ENCODE data around the gene ZNF850. TPM values are rescaled to one million over a fixed set of nuclear protein-coding genes. Genes with fewer than 3 reads are reported as not detected.
A peak's percentile ranks its signal among the peaks of the same experiment; 100 is the strongest.
"Not testable (repeated sequence)": the region's sequence is repeated elsewhere in the genome, so short reads cannot be mapped to it uniquely, and the experiment has no call there.

ZNF850 gene
- total and polyA plus RNA-seq, 4 experiments from 2014 or later = 1.5 to 5.4 (median 3.7) TPM; not detected in 1

DNA sequence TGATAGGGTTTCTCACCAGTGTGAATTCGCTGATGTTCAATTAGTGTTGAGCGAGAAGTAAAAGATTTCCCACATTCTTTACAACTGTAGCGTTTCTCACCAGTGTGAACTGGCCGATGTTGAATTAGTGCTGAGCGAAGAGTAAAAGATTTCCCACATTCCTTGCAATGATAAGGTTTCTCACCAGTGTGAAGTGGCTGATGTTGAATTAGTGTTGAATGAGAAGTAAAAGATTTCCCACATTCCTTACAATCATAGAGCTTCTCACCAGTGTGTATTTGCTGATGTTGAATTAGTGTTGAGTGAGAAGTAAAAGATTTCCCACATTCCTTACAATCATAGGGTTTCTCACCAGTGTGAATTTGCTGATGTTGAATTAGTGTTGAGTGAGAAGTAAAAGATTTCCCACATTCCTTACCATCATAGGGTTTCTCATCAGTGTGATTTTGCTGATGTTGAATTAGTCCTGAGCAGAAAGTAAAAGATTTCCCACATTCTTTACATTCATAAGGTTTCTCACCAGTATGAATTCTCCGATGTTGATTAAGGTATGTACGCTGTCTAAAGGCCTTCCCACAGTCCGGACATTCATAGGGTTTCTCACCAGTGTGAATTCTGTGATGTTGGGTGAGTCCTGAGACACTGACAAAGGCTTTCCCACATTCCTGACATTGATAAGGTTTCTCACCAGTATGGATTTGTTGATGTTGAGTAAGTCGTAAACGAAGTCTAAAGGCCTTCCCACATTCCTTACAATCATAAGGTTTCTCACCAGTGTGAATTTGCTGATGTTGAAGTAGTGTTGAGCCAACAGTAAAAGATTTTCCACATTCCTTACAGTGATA, 24.0 kb downstream of the ZNF850 start:
- Mint-ChIP-seq H3K27me3 (no peaks in the 10 kb centered on the region), H3K4me3 (no peak overlapping the region), H3K36me3 (peaks cover 64 to 76% of the 10 kb centered on the region in 2 donors), H3K4me1 (no peaks in the 10 kb centered on the region), H3K9me3 (peaks cover 3 to 98% (median 89%) of the 10 kb centered on the region in 8 donors), H3K27ac (no peak overlapping the region)
- no peak overlapping the region for H3K27ac ChIP-seq (ENCODE audit: low read depth, low read length)
- H3K4me3 ChIP-seq (ENCODE audit: low read length in 2 of 2) = peak overlapping the region in 1 of 2 donors; percentile 6
- ChIA-PET CTCF (ENCODE audit: partially characterized antibody) (no interaction called here), POLR2A (ENCODE audit: partially characterized antibody) (no interaction called here)
- H3K4me1 ChIP-seq (ENCODE audit: insufficient read depth, low read length) = no peaks in the 10 kb centered on the region
- DNase-seq = peak in 1 of 5 donors; percentile 2
- H3K9me3 ChIP-seq (ENCODE audit: control insufficient read depth in 1 of 2, low read length in 2 of 2) = peaks cover 11 to 73% of the 10 kb centered on the region in 2 donors
- intact Hi-C loops (cut with micrococcal nuclease) = no loop called here
- H3K36me3 ChIP-seq (ENCODE audit: insufficient read depth, low read length) = peaks cover 14% of the 10 kb centered on the region
- H3K27me3 ChIP-seq (ENCODE audit: insufficient read depth, low read length) = no peaks in the 10 kb centered on the region

DNA sequence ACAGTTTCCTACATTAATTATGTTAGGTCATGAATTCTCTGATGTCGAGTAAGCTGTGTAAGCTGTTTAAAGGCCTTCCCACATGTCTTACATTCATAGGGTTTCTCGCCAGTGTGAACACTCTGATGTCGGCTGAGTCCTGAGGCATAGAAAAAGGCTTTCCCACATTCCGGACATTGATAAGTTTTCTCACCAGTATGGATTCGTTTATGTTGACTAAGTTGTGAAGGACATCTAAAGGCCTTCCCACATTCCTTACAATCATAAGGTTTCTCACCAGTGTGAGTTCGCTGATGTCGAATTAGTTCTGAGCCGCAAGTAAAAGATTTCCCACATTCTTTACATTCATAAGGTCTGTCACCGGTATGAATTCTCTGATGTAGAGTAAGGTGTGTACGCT, 24.9 kb downstream of the ZNF850 start:
- no peak overlapping the region for H3K27ac ChIP-seq (ENCODE audit: low read depth, low read length)
- intact Hi-C loops (cut with micrococcal nuclease) = no loop called here
- Mint-ChIP-seq H3K4me3 (no peak overlapping the region), H3K36me3 (peaks cover 60 to 75% of the 10 kb centered on the region in 2 donors), H3K9me3 (peaks cover 3 to 98% (median 92%) of the 10 kb centered on the region in 8 donors), H3K4me1 (no peaks in the 10 kb centered on the region), H3K27me3 (no peaks in the 10 kb centered on the region), H3K27ac (no peak overlapping the region)
- peak overlapping the region in 1 of 2 donors; percentile 6 for H3K4me3 ChIP-seq (ENCODE audit: low read length in 2 of 2)
- H3K9me3 ChIP-seq (ENCODE audit: control insufficient read depth in 1 of 2, low read length in 2 of 2) = peaks cover 11 to 75% of the 10 kb centered on the region in 2 donors
- ChIA-PET POLR2A (ENCODE audit: partially characterized antibody) (no interaction called here), CTCF (ENCODE audit: partially characterized antibody) (no interaction called here)
- H3K27me3 ChIP-seq (ENCODE audit: insufficient read depth, low read length) = no peaks in the 10 kb centered on the region
- DNase-seq = no peak
- H3K36me3 ChIP-seq (ENCODE audit: insufficient read depth, low read length) = peaks cover 14% of the 10 kb centered on the region
- no peaks in the 10 kb centered on the region for H3K4me1 ChIP-seq (ENCODE audit: insufficient read depth, low read length)

DNA sequence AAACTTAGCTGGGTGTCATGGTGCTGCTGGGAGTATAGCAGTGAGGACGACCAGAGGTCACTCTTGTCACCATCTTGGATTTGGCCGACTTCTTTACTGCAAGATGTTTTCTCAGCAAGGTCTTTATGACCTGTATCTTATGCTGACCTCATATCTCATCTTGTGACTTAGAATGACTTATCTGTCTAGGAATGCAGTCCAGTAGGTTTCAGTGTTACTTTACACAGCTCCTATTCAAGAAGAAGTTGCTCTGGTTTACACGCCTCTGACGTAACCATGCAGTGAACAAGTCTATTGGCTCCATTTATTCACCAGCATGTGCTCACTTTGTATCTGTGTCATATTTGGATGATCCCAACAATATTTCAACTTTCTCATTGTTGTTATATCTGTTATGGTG, 26.7 kb downstream of the ZNF850 start:
- H3K36me3 ChIP-seq (ENCODE audit: insufficient read depth, low read length) = peaks cover 9% of the 10 kb centered on the region
- intact Hi-C loops (cut with micrococcal nuclease) = no loop called here
- H3K9me3 ChIP-seq (ENCODE audit: control insufficient read depth in 1 of 2, low read length in 2 of 2) = peaks cover 11 to 71% of the 10 kb centered on the region in 2 donors
- Mint-ChIP-seq H3K27ac (peak overlapping the region in 1 of 7 donors; percentile 29), H3K9me3 (peaks cover 5 to 99% (median 89%) of the 10 kb centered on the region in 8 donors), H3K27me3 (no peaks in the 10 kb centered on the region), H3K4me3 (no peak overlapping the region), H3K36me3 (peaks cover 52 to 64% of the 10 kb centered on the region in 2 donors), H3K4me1 (no peaks in the 10 kb centered on the region)
- H3K4me1 ChIP-seq (ENCODE audit: insufficient read depth, low read length) = no peaks in the 10 kb centered on the region
- H3K4me3 ChIP-seq (ENCODE audit: low read length in 2 of 2) = no peak overlapping the region
- no peak for DNase-seq
- CTCF ChIA-PET (ENCODE audit: partially characterized antibody) = no interaction called here
- POLR2A ChIA-PET (ENCODE audit: partially characterized antibody) = no interaction called here
- H3K27me3 ChIP-seq (ENCODE audit: insufficient read depth, low read length) = no peaks in the 10 kb centered on the region
- H3K27ac ChIP-seq (ENCODE audit: low read depth, low read length) = no peak overlapping the region

DNA sequence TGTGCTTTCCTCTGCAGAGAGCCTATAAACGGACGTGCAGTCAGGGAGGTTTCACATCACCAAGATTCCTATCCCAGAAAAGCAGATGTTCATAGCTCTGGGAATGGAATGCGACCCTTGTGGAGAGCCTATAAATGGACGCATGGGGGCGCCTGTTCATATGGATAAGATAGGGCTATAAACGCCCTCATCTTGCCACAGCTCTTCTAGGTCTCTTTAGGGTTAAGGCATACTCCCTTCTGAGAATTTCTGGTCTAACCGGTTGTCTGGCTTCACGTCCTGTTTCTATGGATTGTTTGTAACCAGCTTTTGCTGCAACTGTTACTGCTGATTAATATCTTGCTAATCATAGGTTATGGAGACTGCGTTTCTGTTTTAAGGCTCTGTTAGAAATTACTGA, 36.4 kb downstream of the ZNF850 start:
- H3K4me1 ChIP-seq (ENCODE audit: insufficient read depth, low read length); H3K4me3 Mint-ChIP-seq; POLR2A ChIA-PET (ENCODE audit: partially characterized antibody); H3K4me1 Mint-ChIP-seq; H3K4me3 ChIP-seq (ENCODE audit: low read length in 2 of 2); DNase-seq; H3K27ac ChIP-seq (ENCODE audit: low read depth, low read length); H3K27me3 ChIP-seq (ENCODE audit: insufficient read depth, low read length); intact Hi-C loops (cut with micrococcal nuclease); H3K27ac Mint-ChIP-seq; H3K36me3 ChIP-seq (ENCODE audit: insufficient read depth, low read length); CTCF ChIA-PET (ENCODE audit: partially characterized antibody); H3K27me3 Mint-ChIP-seq: not testable (repeated sequence)
- peaks cover 6 to 65% of the 10 kb centered on the region in 2 donors for H3K9me3 ChIP-seq (ENCODE audit: control insufficient read depth in 1 of 2, low read length in 2 of 2)
- peaks cover 14 to 99% (median 93%) of the 10 kb centered on the region in 8 donors for H3K9me3 Mint-ChIP-seq
- peaks cover 58 to 63% of the 10 kb centered on the region in 2 donors for H3K36me3 Mint-ChIP-seq

DNA sequence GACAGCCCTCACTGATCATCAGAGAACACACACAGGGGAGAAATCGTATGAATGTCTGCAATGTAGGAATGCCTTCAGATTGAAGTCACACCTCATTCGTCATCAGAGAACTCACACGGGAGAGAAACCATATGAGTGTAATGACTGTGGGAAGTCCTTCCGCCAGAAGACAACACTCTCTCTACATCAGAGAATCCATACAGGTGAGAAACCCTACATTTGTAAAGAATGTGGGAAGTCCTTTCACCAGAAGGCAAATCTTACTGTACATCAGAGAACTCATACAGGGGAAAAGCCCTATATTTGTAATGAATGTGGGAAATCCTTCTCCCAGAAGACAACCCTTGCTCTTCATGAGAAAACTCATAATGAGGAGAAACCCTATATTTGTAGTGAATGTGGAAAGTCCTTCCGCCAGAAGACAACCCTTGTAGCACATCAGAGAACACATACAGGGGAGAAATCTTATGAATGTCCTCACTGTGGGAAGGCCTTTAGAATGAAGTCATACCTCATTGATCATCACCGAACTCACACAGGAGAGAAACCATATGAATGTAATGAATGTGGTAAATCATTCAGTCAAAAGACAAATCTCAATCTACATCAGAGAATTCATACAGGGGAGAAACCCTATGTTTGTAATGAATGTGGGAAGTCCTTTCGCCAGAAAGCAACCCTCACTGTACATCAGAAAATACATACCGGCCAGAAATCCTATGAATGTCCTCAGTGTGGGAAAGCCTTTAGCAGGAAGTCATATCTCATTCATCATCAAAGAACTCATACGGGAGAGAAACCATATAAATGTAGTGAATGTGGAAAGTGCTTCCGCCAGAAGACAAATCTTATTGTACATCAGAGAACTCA, 52.7 kb downstream of the ZNF850 start:
- no peaks in the 10 kb centered on the region for H3K27me3 ChIP-seq (ENCODE audit: insufficient read depth, low read length)
- Mint-ChIP-seq H3K27me3 (no peaks in the 10 kb centered on the region), H3K27ac (no peak overlapping the region), H3K4me3 (peak overlapping the region in 1 of 8 donors; percentile 44), H3K9me3 (peaks cover 0 to 90% (median 75%) of the 10 kb centered on the region in 8 donors), H3K4me1 (no peaks in the 10 kb centered on the region), H3K36me3 (peaks cover 60% of the 10 kb centered on the region in 2 donors)
- no peaks in the 10 kb centered on the region for H3K4me1 ChIP-seq (ENCODE audit: insufficient read depth, low read length)
- ChIA-PET POLR2A (ENCODE audit: partially characterized antibody) (no interaction called here), CTCF (ENCODE audit: partially characterized antibody) (no interaction called here)
- peaks cover 19 to 65% of the 10 kb centered on the region in 2 donors for H3K9me3 ChIP-seq (ENCODE audit: control insufficient read depth in 1 of 2, low read length in 2 of 2)
- peaks cover 36% of the 10 kb centered on the region for H3K36me3 ChIP-seq (ENCODE audit: insufficient read depth, low read length)
- no peak for DNase-seq
- H3K4me3 ChIP-seq (ENCODE audit: low read length in 2 of 2) = peak overlapping the region in 1 of 2 donors; percentile 4
- intact Hi-C loops (cut with micrococcal nuclease) = no loop called here
- H3K27ac ChIP-seq (ENCODE audit: low read depth, low read length) = no peak overlapping the region

DNA sequence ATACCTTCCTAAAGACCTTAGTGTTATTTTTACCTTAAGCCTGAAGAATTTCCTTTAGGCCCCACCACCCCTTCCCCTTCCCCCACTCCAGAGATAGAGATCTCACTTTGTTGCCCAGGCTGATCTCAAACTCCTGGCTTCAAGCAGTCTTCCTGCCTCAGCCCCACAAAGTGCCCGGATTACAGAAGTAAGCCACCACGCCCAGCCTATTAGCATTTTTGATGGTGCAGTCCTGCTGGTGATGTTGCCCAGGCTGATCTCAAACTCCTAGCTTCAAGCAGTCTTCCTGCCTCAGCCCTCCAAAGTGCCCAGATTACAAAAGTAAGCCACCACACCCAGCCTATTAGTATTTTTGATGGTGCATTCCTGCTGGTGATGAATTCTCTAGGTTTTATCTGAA, 63.2 kb downstream of the ZNF850 start:
- Histone ChIP-seq H3K4me1 (ENCODE audit: insufficient read depth, low read length) (no peaks in the 10 kb centered on the region), H3K4me3 (ENCODE audit: low read length in 2 of 2) (no peak overlapping the region), H3K36me3 (ENCODE audit: insufficient read depth, low read length) (peaks cover 43% of the 10 kb centered on the region), H3K27ac (ENCODE audit: low read depth, low read length) (no peak overlapping the region), H3K9me3 (ENCODE audit: control insufficient read depth in 1 of 2, low read length in 2 of 2) (peaks cover 12 to 83% of the 10 kb centered on the region in 2 donors), H3K27me3 (ENCODE audit: insufficient read depth, low read length) (no peaks in the 10 kb centered on the region)
- Mint-ChIP-seq H3K27ac (peak overlapping the region in 1 of 7 donors; percentile 8), H3K36me3 (peaks cover 86 to 98% of the 10 kb centered on the region in 2 donors), H3K4me3 (peak overlapping the region in 1 of 8 donors; percentile 15), H3K4me1 (peaks cover 0 to 3% (median 1%) of the 10 kb centered on the region in 4 donors), H3K27me3 (no peaks in the 10 kb centered on the region), H3K9me3 (peaks cover 0 to 100% (median 95%) of the 10 kb centered on the region in 8 donors)
- no peak for DNase-seq
- intact Hi-C loops (cut with micrococcal nuclease) = no loop called here
- ChIA-PET POLR2A (ENCODE audit: partially characterized antibody) (no interaction called here), CTCF (ENCODE audit: partially characterized antibody) (no interaction called here)

DNA sequence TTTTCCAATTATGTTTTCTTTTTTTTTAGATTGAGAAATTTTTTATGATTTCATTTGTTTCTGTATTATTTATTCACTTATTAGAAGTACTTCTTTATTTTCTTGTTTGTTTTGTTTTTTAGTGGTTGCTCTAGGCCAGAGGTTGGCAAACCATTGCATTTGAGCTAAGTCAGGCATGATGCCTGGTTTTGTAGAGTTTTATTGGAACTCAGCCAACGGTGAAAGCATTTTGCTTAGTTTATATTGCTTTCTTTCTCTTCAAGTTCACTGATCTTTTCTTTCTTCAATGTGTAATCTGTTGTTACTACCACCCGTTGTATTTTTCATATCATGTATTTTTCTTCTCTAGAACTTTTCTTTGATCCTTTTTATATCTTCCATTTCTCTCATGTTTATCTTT, 65.5 kb downstream of the ZNF850 start:
- Histone ChIP-seq H3K27ac (ENCODE audit: low read depth, low read length) (no peak overlapping the region), H3K4me3 (ENCODE audit: low read length in 2 of 2) (no peak overlapping the region), H3K36me3 (ENCODE audit: insufficient read depth, low read length) (peaks cover 20% of the 10 kb centered on the region), H3K27me3 (ENCODE audit: insufficient read depth, low read length) (no peaks in the 10 kb centered on the region), H3K9me3 (ENCODE audit: control insufficient read depth in 1 of 2, low read length in 2 of 2) (peaks cover 7 to 65% of the 10 kb centered on the region in 2 donors), H3K4me1 (ENCODE audit: insufficient read depth, low read length) (no peaks in the 10 kb centered on the region)
- CTCF ChIA-PET (ENCODE audit: partially characterized antibody) = no interaction called here
- Mint-ChIP-seq H3K27me3 (no peaks in the 10 kb centered on the region), H3K9me3 (peaks cover 0 to 94% (median 84%) of the 10 kb centered on the region in 8 donors), H3K4me3 (peak overlapping the region in 1 of 8 donors; percentile 17), H3K4me1 (peaks cover 0 to 3% (median 1%) of the 10 kb centered on the region in 4 donors), H3K27ac (no peak overlapping the region), H3K36me3 (peaks cover 73 to 89% of the 10 kb centered on the region in 2 donors)
- no peak for DNase-seq
- POLR2A ChIA-PET (ENCODE audit: partially characterized antibody) = no interaction called here
- intact Hi-C loops (cut with micrococcal nuclease) = no loop called here

Measured in CD4-positive, alpha-beta memory T cell (primary cell).